Central memory CD8-positive, alpha-beta T cell (primary cell): ENCODE data around the gene LAMA1.

ENCODE experiments used
- ATAC-seq: fragments of 150-1000 bp; cut with Tn5 transposase; replicated peaks from 2 replicates; pipeline ENCODE4 v1.10.0; 2022; ENCODE audit warnings: mild to moderate bottlenecking, moderate FRiP score, moderate number of reproducible peaks; ENCODE audit not compliant: poor library complexity, severe bottlenecking; ENCODE audit errors: extremely low read depth
- DNase-seq, 2 donors: peaks; one replicate each; pipeline ENCODE4 v3.0.0; 2021; ENCODE audit warnings: low spot score in 2 of 2
- H3K27ac Mint-ChIP-seq: one replicate; pipeline ENCODE4 v1.8.0; 2022; ENCODE audit warnings: low read depth, mild to moderate bottlenecking, moderate library complexity, mixed read lengths
- H3K27me3 Mint-ChIP-seq: one replicate; pipeline ENCODE4 v1.8.0; 2022; ENCODE audit warnings: mixed read lengths
- H3K36me3 Mint-ChIP-seq: one replicate; pipeline ENCODE4 v1.8.0; 2022; ENCODE audit warnings: mild to moderate bottlenecking, moderate library complexity, mixed read lengths; ENCODE audit not compliant: insufficient read depth
- H3K4me1 Mint-ChIP-seq: one replicate; pipeline ENCODE4 v1.8.0; 2022; ENCODE audit warnings: mixed read lengths
- H3K4me3 Mint-ChIP-seq: one replicate; pipeline ENCODE4 v1.8.0; 2022; ENCODE audit warnings: mild to moderate bottlenecking, moderate library complexity, mixed read lengths
- H3K9me3 Mint-ChIP-seq: one replicate; pipeline ENCODE4 v1.8.0; 2022; ENCODE audit warnings: mixed read lengths

The LAMA1 gene

GRCh38 chr18:7028625-7029024, 89.0 kb downstream of the LAMA1 start:
- Mint-ChIP-seq H3K27me3 (peaks cover 11% of the 10 kb centered on the region), H3K36me3 (no peaks in the 10 kb centered on the region), H3K9me3 (peaks cover 7% of the 10 kb centered on the region), H3K4me1 (no peaks in the 10 kb centered on the region), H3K4me3 (no peak overlapping the region), H3K27ac (no peak overlapping the region)
- no peak for DNase-seq
- ATAC-seq = no peak

DNA sequence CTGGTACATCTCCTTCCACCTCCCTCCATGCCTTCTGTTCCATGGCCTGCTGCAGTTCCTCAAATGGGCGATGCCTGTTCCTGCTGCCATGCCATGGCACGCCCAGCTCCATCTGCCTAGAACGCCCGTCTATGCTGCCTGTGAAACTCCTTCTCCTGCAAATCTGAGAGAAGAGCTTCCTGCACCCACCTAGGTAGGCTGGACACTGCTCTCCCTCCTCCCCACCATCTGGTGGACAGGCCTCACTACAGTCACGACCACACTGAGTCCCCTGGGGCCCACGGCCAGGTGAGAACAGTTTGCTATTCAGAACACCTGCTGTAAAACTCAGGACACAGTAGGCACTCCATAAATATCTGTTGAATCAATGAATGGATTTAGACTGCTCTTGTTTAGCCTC, 92.4 kb downstream of the LAMA1 start:
- H3K27ac Mint-ChIP-seq = no peak overlapping the region
- peaks cover 11% of the 10 kb centered on the region for H3K27me3 Mint-ChIP-seq
- peaks cover 7% of the 10 kb centered on the region for H3K9me3 Mint-ChIP-seq
- H3K4me1 Mint-ChIP-seq = no peaks in the 10 kb centered on the region
- H3K4me3 Mint-ChIP-seq = no peak overlapping the region
- ATAC-seq (no peak), DNase-seq (no peak)
- H3K36me3 Mint-ChIP-seq = no peaks in the 10 kb centered on the region

DNA sequence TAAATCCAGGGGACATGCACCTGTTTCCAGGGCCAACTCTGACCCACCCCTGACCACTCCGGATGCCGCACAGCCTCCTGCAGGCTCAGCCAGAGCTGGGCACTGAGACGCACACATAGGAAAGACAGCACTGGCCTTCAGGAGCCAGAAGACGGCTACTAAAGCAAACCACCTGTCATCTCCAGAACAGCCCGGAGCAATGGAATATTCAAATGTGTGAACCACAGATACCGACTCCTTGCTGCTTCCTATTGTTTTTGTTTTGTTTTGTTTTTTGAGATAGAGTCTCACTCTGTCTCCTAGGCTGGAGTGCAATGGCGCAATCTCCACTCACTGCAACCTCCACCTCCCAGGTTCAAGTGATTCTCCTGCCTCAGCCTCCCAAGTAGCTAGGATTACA, 94.0 kb downstream of the LAMA1 start:
- no peaks in the 10 kb centered on the region for H3K4me1 Mint-ChIP-seq
- DNase-seq = no peak
- no peak for ATAC-seq
- H3K27me3 Mint-ChIP-seq = peaks cover 11% of the 10 kb centered on the region
- H3K27ac Mint-ChIP-seq = no peak overlapping the region
- no peaks in the 10 kb centered on the region for H3K36me3 Mint-ChIP-seq
- no peak overlapping the region for H3K4me3 Mint-ChIP-seq
- H3K9me3 Mint-ChIP-seq = peaks cover 13% of the 10 kb centered on the region

GRCh38 chr18:7023063-7023580, 94.5 kb downstream of the LAMA1 start:
- Mint-ChIP-seq H3K36me3 (no peaks in the 10 kb centered on the region), H3K27me3 (peaks cover 11% of the 10 kb centered on the region)

DNA sequence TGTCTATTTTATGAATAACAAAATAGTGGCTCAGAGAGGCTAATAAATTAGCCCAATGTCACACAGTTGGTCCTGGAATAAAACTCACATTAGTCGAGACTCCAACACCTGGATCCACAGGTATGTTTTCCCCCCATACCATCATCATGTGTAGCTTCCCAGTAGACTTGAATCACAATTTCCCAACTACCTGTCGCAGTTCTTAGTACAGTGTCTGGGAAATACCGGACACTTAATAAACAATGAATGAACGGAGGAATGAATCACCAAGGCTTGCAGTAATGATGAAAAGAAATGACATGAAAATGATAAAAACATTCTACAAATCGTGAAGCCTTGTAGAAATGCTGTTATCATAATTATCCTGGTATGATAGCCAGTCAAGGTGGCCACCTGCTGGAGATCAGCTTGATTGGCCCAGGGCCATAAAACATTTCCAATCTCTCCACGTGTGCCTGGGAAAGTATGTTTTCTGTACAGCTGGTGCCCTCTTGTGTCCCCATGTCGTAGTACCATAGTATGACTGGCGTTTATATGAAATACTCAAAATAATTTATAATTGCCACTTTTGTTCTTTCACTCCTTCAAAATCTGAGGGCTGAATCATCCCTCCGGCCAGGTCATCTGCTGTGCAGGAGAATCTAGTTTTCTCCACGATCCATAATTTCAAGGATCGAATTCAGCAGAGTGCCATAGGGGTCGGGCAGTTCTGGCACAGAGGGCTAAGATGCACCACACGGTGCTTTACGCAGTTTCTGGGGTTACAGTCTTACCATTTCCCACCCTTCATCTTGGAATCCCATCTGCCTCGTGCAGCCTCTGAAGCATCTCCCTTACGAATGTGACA, 95.4 kb downstream of the LAMA1 start:
- H3K4me1 Mint-ChIP-seq = no peaks in the 10 kb centered on the region
- no peak for DNase-seq
- ATAC-seq = no peak

More at GRCh38 chr18:7023063-7023580, 94.5 kb downstream of the LAMA1 start:
- Mint-ChIP-seq H3K9me3 (peaks cover 13% of the 10 kb centered on the region), H3K4me1 (no peaks in the 10 kb centered on the region), H3K4me3 (no peak overlapping the region), H3K27ac (no peak overlapping the region)
- ATAC-seq = no peak
- DNase-seq = no peak

DNA sequence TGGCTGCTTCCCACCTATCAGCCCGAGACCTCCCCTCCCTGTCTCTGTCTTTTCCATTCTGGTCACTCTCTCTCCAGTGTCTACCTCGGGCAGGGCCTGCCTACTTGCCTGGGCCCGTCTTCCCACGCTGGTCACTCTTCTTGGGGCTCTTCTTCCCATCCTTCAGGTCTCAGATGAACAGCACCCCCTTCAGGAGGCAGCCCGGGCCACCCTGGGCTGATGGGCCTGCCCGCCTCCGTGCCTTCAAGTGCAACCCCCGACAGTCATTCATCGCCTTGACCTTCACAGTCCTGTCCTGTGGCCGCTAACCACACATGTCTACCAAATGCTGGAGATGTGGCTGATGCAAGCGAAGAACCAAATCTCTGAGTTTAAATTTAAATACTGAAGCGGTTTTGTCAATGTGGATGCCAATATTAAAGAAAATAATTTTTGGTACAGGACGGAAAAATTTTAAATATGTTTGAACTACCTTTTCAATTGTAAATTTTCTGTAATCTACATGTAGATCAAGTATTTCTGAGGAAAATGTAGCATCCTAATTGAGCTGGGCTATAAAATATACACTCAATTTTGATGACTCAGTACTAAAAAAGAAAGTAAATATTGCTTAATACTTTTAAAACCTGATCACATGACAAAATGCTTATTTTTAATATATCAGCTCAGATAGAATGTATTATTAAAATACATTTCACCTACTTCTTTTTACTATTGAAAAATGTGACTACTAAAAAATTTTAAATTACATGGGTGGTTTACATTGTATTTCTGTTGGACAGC, 96.4 kb downstream of the LAMA1 start:
- Mint-ChIP-seq H3K4me3 (no peak overlapping the region), H3K9me3 (peaks cover 13% of the 10 kb centered on the region), H3K27me3 (peaks cover 11% of the 10 kb centered on the region), H3K4me1 (no peaks in the 10 kb centered on the region), H3K27ac (no peak overlapping the region), H3K36me3 (no peaks in the 10 kb centered on the region)
- DNase-seq (no peak), ATAC-seq (no peak)

More for the DNA sequence above, 95.4 kb downstream of the LAMA1 start:
- peaks cover 11% of the 10 kb centered on the region for H3K27me3 Mint-ChIP-seq
- no peak overlapping the region for H3K27ac Mint-ChIP-seq
- peaks cover 13% of the 10 kb centered on the region for H3K9me3 Mint-ChIP-seq
- no peaks in the 10 kb centered on the region for H3K36me3 Mint-ChIP-seq
- H3K4me3 Mint-ChIP-seq = no peak overlapping the region

DNA sequence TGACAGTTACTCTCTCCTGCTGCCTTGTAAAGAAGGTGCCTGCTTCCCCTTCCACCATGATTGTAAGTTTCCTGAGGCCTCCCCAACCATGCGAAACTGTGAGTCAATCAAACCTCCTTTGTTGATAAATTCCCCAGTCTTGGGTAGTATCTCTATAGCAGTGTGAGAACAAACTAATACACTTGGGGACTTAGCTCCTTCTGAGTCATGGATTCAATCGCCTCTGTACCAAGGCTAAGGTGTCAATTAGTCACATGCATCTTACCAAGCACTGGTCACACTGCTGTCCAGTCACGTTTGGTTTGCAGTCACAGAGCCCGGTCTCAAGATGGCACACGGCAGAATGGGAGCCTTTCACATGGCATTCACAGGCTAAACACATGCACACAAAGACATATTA, 100.6 kb downstream of the LAMA1 start:
- no peaks in the 10 kb centered on the region for H3K36me3 Mint-ChIP-seq
- H3K4me3 Mint-ChIP-seq = no peak overlapping the region
- no peaks in the 10 kb centered on the region for H3K4me1 Mint-ChIP-seq
- H3K27ac Mint-ChIP-seq = no peak overlapping the region
- no peak for DNase-seq
- ATAC-seq = no peak
- H3K9me3 Mint-ChIP-seq = peaks cover 5% of the 10 kb centered on the region
- no peaks in the 10 kb centered on the region for H3K27me3 Mint-ChIP-seq

GRCh38 chr18:7011142-7011541, 106.5 kb downstream of the LAMA1 start:
- DNase-seq (no peak), ATAC-seq (no peak)
- no peaks in the 10 kb centered on the region for H3K4me1 Mint-ChIP-seq
- no peaks in the 10 kb centered on the region for H3K9me3 Mint-ChIP-seq
- no peaks in the 10 kb centered on the region for H3K27me3 Mint-ChIP-seq
- H3K4me3 Mint-ChIP-seq = no peak overlapping the region
- no peak overlapping the region for H3K27ac Mint-ChIP-seq
- no peaks in the 10 kb centered on the region for H3K36me3 Mint-ChIP-seq

GRCh38 chr18:7004009-7004408, 113.6 kb downstream of the LAMA1 start:
- Mint-ChIP-seq H3K27ac (no peak overlapping the region), H3K4me3 (no peak overlapping the region), H3K27me3 (no peaks in the 10 kb centered on the region), H3K4me1 (no peaks in the 10 kb centered on the region), H3K36me3 (no peaks in the 10 kb centered on the region), H3K9me3 (peaks cover 6% of the 10 kb centered on the region)
- ATAC-seq (no peak), DNase-seq (no peak)

- no peaks in the 10 kb centered on the region for H3K4me1 Mint-ChIP-seq
- no peak overlapping the region for H3K27ac Mint-ChIP-seq
- H3K9me3 Mint-ChIP-seq = peaks cover 15% of the 10 kb centered on the region
- H3K4me3 Mint-ChIP-seq = no peak overlapping the region
- H3K27me3 Mint-ChIP-seq = no peaks in the 10 kb centered on the region
- no peaks in the 10 kb centered on the region for H3K36me3 Mint-ChIP-seq
- DNase-seq (no peak), ATAC-seq (no peak)
Observed at GRCh38 chr18:7002107-7002506, 115.5 kb downstream of the LAMA1 start.

DNA sequence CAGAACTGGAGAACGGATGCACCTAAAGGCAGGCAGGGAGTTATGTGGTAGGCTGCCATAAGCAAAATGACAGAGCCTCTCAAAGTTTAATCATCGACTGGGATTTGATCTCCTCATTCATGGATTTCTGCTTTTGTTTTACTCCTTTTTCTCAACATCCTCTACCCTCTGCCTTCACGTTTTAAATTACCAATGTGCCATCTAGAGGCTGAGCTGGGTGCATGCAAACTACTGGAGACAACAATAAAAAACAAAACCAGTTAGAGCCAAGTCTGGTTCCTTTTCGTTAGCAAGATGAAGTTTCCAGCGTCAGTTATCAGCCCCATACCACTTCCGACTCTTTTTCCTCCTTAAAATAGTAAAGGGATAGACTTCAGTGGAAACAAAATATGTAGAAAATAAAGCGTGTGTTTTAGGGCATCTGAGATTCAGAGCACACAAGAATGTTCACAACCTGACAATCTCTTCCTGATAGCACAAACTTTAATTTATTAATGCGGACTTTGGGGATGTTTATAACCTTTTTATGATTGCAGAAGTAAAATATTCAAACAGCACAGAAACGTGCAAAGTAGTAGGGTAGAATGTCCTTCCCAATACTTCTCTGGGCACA, 117.0 kb downstream of the LAMA1 start:
- Mint-ChIP-seq H3K27me3 (no peaks in the 10 kb centered on the region), H3K36me3 (no peaks in the 10 kb centered on the region), H3K9me3 (peaks cover 15% of the 10 kb centered on the region), H3K4me3 (no peak overlapping the region), H3K4me1 (no peaks in the 10 kb centered on the region), H3K27ac (no peak overlapping the region)
- DNase-seq (no peak), ATAC-seq (no peak)

GRCh38 chr18:6997808-6998207, 119.8 kb downstream of the LAMA1 start:
- Mint-ChIP-seq H3K36me3 (no peaks in the 10 kb centered on the region), H3K27me3 (no peaks in the 10 kb centered on the region), H3K4me1 (no peaks in the 10 kb centered on the region), H3K27ac (no peak overlapping the region), H3K4me3 (no peak overlapping the region), H3K9me3 (peaks cover 10% of the 10 kb centered on the region)
- DNase-seq (no peak), ATAC-seq (no peak)
